ENCODE measurements around the gene LAIR1. TPM values are rescaled to one million over a fixed set of nuclear protein-coding genes. Genes with fewer than 3 reads are reported as not detected.
"Not testable (repeated sequence)": the region's sequence is repeated elsewhere in the genome, so short reads cannot be mapped to it uniquely, and the experiment has no call there.

LAIR1 gene
- polyA plus RNA-seq, 1 donor (not counting 4 experiments of a cell fraction or from before 2014, with no cell fraction given) = not detected

DNA sequence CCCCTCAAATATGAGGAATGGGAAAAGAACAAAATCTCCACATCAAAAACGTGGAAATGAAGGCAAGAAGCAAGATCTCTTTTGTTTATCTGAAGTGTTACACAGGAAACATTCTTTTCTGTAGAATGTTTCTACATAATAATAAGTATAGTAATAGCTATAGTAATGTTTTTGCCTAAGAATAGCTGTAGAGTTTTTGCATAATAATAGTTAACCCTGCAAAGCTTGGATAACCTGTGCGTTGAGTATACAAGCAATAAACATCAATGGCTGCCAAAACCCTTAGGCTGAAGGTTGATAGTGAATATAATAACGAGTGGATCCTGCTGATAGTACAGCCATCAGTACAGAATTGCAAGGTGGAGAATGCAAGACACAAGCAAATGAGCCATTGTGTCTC, 40.7 kb downstream of the LAIR1 start:
- no peak overlapping the region for H2AFZ ChIP-seq (ENCODE audit: control insufficient read depth, low read length)
- no peak overlapping the region for H3K27ac ChIP-seq (ENCODE audit: control insufficient read depth, insufficient read depth, low read length)
- FAIRE-seq (no peak), DNase-seq (ENCODE audit: low read depth, low spot score) (no peak)
- H3K79me2 ChIP-seq (ENCODE audit: control insufficient read depth, insufficient read depth, low read length) = no peaks in the 10 kb centered on the region
- H3K9me1 ChIP-seq (ENCODE audit: control insufficient read depth, extremely low read depth, insufficient read depth, low read length) = no peaks in the 10 kb centered on the region
- H3K9me3 ChIP-seq (ENCODE audit: control insufficient read depth, low read depth, low read length) = no peaks in the 10 kb centered on the region
- no peaks in the 10 kb centered on the region for H3K27me3 ChIP-seq (ENCODE audit: control insufficient read depth, extremely low read depth, insufficient read depth, low read length)
- dilution Hi-C loops (cut with MboI; ENCODE audit: extremely low pct_ligation_motif_present, low sequenced_read_pairs) = no loop called here
- no peaks in the 10 kb centered on the region for H4K20me1 ChIP-seq (ENCODE audit: control insufficient read depth, extremely low read depth, insufficient read depth, low read length)
- no peak overlapping the region for H3K4me2 ChIP-seq (ENCODE audit: control insufficient read depth, extremely low read depth, insufficient read depth, low read depth, low read length)
- no peaks in the 10 kb centered on the region for H3K4me1 ChIP-seq (ENCODE audit: control insufficient read depth, extremely low read depth, insufficient read depth, low read length)
- H3K36me3 ChIP-seq (ENCODE audit: control insufficient read depth in 2 of 2, extremely low read depth in 1 of 2, insufficient read depth in 2 of 2, low read length in 2 of 2) = no peaks in the 10 kb centered on the region
- H3K9ac ChIP-seq (ENCODE audit: control insufficient read depth, extremely low read depth, insufficient read depth, low read length) = no peak overlapping the region
- no peak overlapping the region for H3K4me3 ChIP-seq (ENCODE audit: control insufficient read depth in 2 of 3, extremely low read depth in 1 of 3, insufficient read depth in 2 of 3, low read depth in 1 of 3, low read length in 3 of 3)
- no peak for TF ChIP-seq CTCF (optimal IDR thresholded peaks at IDR 0.05 in 1 of 3, IDR thresholded peaks at IDR 0.05 in 1 of 3, conservative IDR thresholded peaks at IDR 0.05 in 1 of 3; ENCODE audit: extremely low read depth in 1 of 3, insufficient read depth in 2 of 3, low read length in 3 of 3)

DNA sequence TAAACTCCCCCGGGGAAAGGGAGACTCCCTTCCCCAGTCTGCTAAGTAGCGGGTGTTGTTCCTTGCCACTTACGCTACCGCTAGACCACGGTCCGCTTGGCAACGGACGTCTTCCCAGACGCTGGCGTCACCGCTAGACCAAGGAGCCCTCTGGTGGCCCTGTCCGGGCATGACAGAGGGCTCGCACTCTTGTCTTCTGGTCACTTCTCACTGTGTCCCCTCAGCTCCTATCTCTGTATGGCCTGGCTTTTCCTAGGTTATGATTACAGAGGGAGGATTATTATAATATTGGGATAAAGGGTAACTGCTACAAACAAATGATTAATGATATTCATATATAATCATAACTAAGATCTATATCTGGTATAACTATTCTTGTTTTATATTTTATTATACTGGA, 41.8 kb downstream of the LAIR1 start:
- H3K79me2 ChIP-seq (ENCODE audit: control insufficient read depth, insufficient read depth, low read length); H3K9me1 ChIP-seq (ENCODE audit: control insufficient read depth, extremely low read depth, insufficient read depth, low read length); H3K4me3 ChIP-seq (ENCODE audit: control insufficient read depth in 2 of 3, extremely low read depth in 1 of 3, insufficient read depth in 2 of 3, low read depth in 1 of 3, low read length in 3 of 3); H3K9ac ChIP-seq (ENCODE audit: control insufficient read depth, extremely low read depth, insufficient read depth, low read length); H4K20me1 ChIP-seq (ENCODE audit: control insufficient read depth, extremely low read depth, insufficient read depth, low read length); FAIRE-seq; dilution Hi-C loops (cut with MboI; ENCODE audit: extremely low pct_ligation_motif_present, low sequenced_read_pairs); DNase-seq (ENCODE audit: low read depth, low spot score); H2AFZ ChIP-seq (ENCODE audit: control insufficient read depth, low read length); H3K9me3 ChIP-seq (ENCODE audit: control insufficient read depth, low read depth, low read length); H3K27me3 ChIP-seq (ENCODE audit: control insufficient read depth, extremely low read depth, insufficient read depth, low read length); H3K4me2 ChIP-seq (ENCODE audit: control insufficient read depth, extremely low read depth, insufficient read depth, low read depth, low read length); H3K27ac ChIP-seq (ENCODE audit: control insufficient read depth, insufficient read depth, low read length); H3K36me3 ChIP-seq (ENCODE audit: control insufficient read depth in 2 of 2, extremely low read depth in 1 of 2, insufficient read depth in 2 of 2, low read length in 2 of 2); H3K4me1 ChIP-seq (ENCODE audit: control insufficient read depth, extremely low read depth, insufficient read depth, low read length): not testable (repeated sequence)

DNA sequence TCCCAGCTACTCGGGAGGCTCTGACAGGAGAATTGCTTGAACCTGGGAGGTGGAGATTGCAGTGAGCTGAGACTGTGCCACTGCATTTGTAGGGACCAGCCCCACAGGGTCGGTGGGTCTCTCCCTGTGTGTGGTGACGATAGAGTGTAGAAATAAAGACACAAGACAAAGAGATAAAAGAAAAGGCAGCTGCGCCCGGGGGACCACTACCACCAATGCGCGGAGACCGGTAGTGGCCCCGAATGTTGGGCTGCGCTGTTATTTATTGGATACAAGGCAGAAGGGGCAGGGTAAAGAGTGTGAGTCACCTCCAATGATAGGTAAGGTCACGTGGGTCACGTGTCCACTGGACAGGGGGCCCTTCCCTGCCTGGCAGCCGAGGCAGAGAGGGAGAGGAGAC, 42.4 kb downstream of the LAIR1 start:
- H3K79me2 ChIP-seq (ENCODE audit: control insufficient read depth, insufficient read depth, low read length); H3K9ac ChIP-seq (ENCODE audit: control insufficient read depth, extremely low read depth, insufficient read depth, low read length); H4K20me1 ChIP-seq (ENCODE audit: control insufficient read depth, extremely low read depth, insufficient read depth, low read length); H3K36me3 ChIP-seq (ENCODE audit: control insufficient read depth in 2 of 2, extremely low read depth in 1 of 2, insufficient read depth in 2 of 2, low read length in 2 of 2); dilution Hi-C loops (cut with MboI; ENCODE audit: extremely low pct_ligation_motif_present, low sequenced_read_pairs); H2AFZ ChIP-seq (ENCODE audit: control insufficient read depth, low read length); H3K9me1 ChIP-seq (ENCODE audit: control insufficient read depth, extremely low read depth, insufficient read depth, low read length); DNase-seq (ENCODE audit: low read depth, low spot score); H3K4me1 ChIP-seq (ENCODE audit: control insufficient read depth, extremely low read depth, insufficient read depth, low read length); H3K4me2 ChIP-seq (ENCODE audit: control insufficient read depth, extremely low read depth, insufficient read depth, low read depth, low read length); H3K9me3 ChIP-seq (ENCODE audit: control insufficient read depth, low read depth, low read length); H3K4me3 ChIP-seq (ENCODE audit: control insufficient read depth in 2 of 3, extremely low read depth in 1 of 3, insufficient read depth in 2 of 3, low read depth in 1 of 3, low read length in 3 of 3); H3K27ac ChIP-seq (ENCODE audit: control insufficient read depth, insufficient read depth, low read length); H3K27me3 ChIP-seq (ENCODE audit: control insufficient read depth, extremely low read depth, insufficient read depth, low read length); FAIRE-seq: not testable (repeated sequence)
